NCI-H1694 (cell line): ENCODE measurements around the gene AHDC1.
A peak's percentile ranks its signal among the peaks of the same experiment; 100 is the strongest.
"Not testable (repeated sequence)": the region's sequence is repeated elsewhere in the genome, so short reads cannot be mapped to it uniquely, and the experiment has no call there.

ENCODE experiments used
- DNase-seq: peaks from one replicate; lab custom pipeline; 2025; lab: John Stamatoyannopoulos, UW

The AHDC1 gene

DNA sequence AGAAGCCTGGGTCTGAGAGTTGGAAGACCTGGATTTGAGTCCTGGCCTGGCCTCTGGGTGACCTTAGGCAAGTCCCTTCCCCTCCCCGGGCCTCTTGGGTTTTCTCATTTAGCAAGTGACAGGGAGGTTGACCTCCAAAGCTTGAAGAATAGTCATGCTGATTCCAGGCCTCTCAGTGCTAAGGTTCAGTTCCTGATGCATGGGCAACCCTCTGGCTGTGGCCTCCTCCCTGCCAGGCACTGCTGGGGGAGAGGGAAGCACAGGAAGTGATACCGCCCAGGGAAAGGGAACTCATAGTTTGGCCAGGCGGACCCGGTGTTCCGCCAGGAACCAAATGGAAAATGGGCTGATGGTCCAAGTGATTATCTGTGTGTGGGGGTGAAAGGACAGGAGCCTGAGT is 90.4 kb downstream of the AHDC1 start:
- no peak for DNase-seq

DNA sequence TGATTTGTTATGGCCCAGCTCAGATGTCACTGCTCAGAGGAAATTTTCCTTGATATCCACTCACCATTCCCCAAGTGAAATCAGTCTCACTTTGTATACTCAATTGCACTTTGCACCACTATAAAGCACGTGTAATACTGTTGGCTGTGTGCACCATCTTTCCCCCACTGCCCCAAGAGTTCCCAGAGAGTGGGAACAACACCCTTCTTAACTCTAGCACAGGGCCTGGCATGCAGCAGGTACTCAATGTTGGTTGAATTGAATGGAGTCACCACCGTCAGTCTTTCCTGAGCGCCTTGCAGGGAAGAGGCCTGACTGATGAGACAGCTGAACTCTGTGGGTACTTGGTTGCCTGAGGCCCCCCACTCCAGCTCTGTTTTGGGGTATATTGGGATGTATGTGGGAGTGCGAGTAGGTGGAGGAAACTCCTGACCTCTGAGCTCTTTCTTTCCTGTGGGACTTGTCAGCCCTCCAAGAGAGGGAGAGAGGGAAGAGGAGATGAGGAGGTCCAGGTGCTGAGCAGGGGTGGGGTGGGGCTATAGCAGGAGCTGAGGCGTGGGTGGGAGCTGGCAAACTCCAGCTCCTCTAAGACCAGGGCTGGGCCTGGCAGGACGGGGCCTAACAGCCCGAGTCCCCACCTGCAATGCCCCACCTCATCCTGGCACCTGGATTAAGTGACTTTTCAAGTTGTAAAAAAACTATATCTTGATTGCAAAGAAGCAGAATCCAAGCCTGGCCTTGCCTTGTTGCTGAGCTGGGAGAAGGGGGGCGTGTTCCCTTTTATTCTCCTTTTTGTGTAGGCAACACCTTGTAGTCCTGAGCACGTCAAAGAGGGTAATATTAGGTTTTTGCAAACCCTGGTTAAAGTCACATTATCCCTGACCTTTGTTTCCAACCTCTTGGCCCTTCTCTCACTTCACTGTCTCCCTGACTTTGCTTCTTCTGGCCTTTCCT is 94.5 kb downstream of the AHDC1 start:
- DNase-seq: no peak

DNA sequence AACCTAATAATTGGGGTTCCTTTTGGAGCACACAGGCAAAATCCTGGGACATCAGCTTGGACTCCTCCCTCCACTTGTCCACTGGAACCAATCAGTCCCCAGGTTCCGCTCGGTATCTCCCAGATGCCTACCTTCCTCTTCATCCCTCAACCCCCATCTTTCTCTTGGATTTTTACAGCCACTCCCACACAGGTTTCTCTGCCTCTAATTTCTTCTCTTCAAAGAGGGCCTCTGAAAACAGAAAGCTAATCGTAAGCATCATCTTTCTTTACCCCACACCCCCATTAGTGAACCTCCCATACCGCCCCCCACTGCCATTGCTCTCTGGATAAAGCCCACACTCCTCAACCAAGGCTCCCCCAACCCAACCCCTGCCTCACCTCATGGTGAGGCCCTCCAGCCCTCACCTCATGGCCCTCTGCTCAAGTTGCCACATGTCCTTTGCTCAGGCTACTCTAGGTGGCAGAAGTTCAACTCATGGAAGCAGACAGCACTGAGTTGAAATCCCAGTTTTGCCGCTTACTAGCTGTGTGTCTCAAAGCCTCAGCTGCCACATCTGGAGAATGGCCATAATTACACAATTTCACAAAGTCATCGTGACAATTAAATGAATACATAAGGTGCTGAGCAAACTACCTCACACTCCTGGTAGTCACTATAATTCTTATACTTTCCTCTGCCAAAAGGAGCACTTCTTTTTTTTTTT is 95.8 kb downstream of the AHDC1 start:
- no peak for DNase-seq

DNA sequence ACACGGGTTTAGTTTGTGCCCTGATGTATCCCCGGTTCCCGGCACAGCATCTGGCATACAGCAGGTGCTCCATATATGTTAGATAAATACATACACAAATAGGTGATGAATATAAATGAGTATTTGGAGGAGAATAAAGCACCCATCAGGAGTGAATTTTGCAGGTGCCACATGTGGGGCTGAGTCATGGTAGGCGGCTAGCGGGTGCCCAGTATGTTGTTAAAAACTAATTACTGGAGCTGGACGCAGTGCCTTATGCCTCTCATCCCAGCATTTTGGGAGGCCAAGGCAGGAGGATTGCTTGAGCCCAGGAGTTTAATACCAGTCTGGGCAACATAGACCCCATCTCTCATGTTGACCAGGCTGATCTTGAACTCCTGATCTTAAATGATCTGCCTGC is 97.2 kb downstream of the AHDC1 start:
- DNase-seq: no peak

DNA sequence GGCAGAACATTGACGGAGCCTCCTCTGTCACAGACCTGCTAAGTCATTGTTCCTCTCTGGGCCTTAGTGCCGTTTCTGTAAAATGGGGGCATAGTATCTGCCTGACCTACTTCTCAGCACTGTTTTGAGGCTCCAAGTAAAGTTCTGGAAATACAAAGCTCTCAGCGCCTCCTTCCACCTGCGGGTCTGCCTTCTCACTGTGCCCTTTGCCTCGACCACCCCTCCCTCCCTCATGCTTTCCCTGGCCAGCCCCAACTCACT is 98.6 kb downstream of the AHDC1 start:
- DNase-seq: no peak

DNA sequence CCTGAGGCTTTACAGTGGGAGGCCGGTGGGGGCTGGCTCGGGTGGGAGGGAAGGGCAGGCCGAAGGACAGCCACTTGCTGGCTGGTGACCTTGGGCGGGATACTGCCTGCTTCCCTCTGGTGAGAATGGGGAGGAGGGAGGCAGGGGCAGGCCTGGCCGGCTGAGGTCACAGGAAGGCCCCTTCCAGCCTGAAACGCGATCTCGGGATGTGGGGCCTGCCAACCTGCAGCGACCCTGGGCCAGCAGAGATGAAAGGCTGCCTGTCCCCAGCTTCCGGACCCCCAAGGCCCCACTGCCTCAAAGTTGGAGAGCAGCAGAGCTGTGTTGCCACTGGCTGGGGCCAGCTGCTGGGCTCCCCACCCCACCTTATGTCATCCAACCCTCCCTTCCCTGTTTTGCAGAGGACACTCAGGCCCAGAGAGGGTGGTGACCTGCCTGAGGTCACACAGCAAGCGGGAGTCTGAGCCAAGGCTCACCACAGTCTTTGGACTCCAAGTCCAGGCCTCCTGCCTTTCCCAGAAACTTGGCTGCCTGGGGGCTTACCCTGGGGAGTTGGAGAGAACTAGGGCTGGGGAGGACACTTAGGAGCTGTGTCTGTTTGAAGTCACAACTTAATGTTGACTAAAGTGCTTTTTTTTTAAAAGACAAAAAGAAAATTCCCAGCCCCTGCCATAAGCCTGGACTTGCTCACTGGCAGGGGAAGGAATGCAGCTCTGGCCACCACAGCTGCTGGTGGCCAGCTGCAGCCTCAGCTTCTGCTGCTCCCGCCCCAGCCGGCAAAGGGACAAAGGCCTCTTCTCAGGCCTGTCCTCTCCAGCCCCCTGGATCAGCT is 99.1 kb downstream of the AHDC1 start:
- DNase-seq: no peak

DNA sequence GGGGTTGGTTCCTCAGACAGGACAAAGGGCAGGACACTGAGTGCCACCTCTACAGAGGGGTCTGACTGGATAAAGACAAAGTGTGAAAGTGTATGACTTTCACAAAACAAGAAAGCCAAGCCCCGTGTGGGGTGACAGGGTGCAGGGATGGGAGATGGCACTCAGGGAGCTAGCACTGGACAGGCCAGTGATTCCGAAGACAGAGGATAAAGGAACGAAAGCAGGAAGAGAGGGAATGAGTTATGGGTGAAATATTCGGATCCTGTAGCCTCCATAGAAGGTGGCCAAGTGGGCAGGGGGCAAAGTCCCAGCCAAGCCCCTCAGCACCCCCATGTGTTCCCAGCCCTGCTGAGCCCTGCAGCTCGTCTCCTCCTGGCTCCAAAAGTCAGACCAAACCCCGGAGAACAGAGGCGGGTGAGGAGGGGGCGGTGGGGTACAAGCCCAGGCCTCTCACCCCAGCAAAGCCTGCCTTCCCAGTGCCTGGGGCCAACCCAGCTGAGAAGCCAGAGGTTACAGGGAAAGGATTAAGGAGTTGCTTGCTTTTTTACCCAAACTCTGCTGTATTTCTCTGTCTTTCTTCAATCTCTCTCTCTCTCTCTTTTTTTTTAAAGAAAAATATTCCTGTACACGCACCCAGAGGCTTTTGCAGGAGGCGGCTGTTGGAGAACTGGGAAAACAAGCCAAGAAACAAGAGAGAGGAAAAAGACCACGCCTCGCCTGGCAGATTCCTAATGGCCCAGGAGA is 99.9 kb downstream of the AHDC1 start:
- DNase-seq: no peak

DNA sequence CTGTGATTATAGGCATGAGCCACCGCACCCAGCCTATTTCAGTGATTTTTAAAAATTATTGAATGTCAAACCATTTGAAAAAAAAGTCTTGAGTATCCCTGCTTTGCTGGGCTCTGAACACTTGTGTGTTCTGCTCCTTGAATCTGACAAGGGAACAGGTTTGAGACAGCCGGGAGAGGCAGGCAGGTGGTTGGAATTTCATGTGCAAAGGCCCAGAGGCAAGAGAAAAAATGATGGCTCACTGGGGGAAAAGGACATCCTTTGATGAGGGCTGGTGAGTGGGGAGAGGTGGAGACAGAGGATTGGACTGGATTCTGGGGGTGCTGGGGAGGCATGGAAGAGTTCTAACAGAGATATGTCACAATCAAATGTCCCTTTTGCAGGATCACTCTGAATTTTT is 100.9 kb downstream of the AHDC1 start:
- DNase-seq: no peak

DNA sequence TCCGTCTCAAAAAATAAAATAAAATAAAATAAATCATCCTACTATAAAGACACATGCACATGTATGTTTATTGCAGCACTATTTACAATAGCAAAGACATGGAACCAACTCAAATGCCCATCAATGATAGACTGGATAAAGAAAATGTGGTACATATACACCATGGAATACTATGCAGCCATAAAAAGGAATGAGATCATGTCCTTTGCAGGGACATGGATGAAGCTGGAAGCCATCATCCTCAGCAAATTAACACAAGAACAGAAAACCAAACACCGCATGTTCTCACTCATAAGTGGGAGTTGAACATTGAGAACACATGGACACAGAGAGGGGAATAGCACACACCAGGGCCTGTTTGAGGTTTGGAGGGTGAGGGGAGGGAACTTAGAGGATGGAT is 102.8 kb downstream of the AHDC1 start:
- DNase-seq: not testable (repeated sequence)

DNA sequence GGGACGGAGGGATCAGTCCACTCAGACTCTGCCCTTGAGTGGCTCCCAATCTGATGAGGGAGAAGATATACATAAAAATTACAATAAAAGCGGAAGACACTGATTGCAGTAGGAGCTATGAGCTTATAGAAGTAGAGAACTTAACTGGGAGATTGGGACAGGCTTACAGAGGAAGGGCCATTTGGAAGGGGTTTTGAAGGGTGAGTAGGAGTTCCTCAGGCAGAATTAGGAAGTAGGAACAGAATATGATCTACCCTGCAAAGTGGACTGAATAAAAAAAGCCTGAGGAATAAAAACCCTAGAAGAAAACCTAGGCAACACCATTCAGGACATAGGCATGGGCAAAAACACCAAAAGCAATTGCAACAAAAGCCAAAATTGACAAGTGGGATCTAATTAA is 104.8 kb downstream of the AHDC1 start:
- no peak for DNase-seq

DNA sequence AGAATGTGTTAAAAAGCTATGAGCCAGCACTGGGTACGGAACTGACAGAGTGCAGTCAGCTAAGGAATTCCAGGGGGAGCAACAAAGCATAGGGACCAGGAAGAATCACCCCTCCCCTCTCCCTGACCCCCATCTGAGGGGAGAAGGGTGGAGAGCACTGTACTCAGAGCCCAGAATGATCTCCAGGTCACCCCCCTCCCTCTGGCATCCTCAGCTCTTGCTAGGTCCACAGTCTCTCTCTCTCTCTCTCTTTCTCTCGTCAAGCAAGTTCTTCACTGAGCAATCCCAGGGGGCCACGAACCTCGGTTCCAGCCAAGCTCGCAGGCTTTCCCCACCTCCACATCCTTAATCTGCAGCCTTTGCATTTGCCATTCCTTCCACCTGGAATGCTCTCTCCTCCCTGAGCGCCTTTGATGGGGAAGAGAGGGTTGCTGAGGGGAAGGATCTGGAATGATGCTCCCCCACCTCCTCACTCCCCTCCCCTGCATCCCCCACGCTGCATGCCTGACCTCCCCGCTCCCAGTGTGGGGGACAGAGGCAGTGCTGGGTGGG is 107.3 kb downstream of the AHDC1 start:
- no peak for DNase-seq

DNA sequence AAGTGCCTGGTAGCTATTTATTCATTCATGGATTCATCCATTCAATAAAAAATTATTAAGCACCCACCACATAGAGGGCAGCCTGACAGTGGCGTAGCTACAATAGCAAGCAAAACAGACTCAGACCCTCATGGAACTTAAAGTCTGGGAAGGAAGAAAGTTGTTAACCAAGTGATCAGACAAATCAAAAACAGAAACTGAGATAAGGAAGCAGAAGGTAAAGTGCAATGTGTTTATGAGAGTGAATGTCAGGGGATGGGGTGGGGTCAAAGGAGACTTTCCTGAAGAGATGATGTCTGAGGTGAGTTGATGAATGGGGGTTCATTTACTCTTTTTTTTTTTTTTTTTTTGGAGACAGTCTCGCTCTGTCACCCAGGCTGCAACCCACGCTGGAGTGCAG is 111.1 kb downstream of the AHDC1 start:
- no peak for DNase-seq

DNA sequence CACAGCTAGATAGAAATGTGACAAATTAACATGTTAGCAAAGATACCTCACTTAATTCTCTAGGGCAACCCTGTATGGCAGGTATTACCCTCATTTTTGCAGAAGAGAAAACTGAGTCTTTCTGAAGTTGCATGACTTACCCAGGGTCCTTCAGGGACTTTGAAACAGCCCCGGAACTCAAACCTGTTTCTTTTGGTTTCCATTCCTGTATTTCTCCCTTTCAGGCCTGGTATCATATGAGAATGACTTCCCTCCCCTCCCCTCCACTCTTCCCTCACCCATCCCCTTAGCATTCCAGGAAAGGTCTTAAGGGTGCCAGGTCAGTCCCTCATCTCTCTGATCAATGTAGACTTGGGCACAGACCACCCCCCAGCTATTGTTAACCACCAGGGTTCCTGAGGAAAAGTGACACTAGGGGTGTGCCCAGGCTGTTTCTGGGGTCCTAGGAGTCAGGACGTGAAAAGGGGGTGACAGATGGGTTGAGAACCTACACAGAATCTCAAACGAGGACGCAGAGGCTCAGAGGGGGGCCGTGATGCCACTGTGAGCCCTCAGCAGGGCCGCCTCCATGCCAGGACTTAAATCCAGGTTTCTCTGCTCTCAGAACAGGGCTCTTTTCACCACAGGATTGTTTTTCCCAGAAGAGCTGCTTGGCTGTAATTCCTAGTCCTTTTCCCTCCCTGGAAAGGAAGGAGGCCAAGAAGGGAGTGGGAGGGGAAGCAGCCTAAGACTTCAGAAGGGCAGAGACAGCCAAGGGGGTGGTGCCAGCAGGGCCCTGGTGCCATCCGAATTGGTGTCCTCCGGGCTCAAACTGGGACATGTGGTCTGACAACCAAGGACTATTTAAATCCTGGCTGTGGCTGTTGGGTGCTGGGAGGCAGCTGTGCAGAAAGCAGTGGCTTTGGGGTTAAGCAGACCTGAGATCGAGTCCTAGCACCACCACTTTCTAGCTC is 111.9 kb downstream of the AHDC1 start:
- DNase-seq: no peak

DNA sequence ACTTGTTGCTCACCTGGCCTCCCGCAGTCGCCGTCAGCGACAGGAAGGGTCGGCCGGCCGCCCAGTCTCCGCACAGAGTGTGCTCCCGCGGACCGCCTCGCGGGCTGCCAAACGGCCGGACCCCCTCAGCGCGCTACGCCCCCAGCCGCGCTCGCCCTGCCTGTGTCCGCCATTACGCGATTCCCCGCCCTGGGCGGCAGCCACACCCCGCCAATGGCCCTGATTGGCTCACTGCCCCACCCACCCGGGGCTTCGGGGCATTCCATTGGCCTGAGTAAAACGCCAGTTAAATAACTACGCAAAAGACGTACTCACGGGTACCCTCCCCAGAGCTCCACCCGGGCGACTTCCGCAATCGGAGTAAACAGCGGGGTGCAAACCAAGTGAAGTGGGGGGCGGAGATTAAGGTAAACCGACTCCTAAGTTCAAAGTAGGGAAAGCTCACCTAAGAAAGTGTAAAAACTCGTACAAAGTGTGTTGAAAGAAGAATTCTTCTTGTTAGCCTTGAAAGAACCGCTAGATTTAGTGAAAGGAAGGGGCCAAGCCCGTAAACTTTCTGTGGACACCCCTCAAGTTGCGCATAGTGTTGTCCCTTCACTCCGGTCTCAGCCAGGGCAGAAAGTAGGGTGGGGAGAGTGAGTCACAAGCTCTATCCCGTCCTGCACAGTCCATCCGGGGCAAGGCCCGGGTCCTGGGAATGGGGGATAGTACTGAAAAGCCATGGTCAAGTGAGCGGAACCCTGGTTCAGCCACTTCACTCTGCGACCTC is 113.8 kb downstream of the AHDC1 start, which contains the start of gene WASF2:
WASF2 (minus strand) TSS at position 195 of the 769 bp plus-strand sequence. CDS start 61,277 bp downstream, outside the sequence.
- peak; percentile 91 for DNase-seq

DNA sequence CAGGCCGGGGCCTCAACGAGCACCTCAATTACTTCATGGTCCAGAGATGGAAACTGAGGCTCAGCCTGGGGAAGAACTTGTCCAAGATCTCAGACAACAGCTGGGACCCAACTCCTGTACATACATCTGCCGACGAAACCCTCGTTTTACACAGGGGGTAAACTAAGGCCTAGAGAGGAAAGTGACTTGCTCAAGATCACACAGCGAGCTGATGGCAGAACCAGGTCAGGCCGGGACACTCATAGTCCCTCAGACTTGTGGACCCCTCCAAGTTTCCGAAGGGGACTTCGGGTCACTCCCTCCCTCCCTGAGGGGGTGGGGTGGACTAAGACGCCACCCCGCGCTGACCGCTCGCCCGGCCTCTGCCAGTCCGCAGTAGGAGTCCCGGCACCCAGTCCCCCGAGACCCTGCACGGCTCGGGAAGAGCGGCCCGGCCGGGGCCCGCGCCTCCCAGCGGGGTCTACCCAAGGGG is 114.4 kb downstream of the AHDC1 start:
- no peak for DNase-seq

DNA sequence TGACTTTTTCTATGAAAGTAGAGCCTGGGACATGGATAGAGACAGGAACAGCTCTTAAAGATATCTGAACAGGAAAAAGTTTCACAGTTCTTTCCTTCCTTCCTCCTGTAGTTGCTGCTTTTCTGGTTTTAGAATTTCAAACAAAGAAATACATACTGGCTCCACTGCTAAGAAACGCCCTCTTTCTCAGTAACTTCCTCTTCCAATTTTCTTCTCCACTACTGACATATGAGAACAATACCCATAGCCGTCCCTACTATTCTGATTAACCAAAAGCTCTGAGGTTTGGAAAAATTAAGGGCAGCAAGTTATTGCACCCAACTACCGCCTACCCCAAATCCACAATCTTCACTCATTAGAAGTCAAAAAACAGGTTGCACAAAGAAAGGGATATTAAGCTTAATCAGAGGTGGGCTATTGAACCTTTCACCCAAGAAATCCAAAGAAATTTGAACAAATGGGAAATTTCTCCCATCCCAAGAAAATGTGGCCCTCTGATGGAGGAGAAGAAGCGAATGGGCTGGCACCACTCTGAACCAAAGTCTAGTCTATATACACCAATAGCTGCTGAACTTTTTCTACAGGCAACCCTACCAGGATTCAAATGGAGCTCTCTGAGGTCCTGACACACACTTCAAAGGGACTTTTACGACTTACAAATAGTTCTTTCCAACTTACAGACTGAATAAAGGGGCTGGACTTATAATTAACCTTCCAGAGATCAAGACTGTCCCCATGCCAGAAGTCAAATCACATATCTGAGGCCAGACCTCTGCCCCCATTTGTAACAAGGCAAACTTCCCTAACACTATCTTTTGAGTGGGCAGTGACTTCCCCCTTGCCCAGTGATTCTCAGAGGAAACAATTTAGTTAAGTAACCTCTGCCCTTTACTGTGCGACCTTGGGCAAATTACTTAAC is 115.7 kb downstream of the AHDC1 start:
- DNase-seq: no peak

DNA sequence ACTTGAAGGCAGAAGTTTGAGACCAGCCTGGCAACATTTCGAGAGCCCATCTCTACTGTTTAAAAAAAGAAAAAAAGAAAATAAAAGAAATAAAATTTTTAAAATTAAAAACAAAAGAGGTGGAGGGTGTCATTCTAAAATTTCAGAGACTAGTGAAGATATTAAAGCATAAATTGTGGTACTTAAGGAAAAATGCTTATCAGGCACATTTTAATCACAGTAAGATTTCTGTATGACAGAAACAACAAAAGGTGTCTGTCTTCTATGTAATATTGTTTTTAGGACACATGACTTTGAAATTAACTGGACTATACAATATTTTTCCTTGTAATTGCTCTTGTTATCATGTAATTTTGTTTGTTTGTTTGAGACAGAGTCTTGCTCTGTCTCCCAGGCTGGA is 118.6 kb downstream of the AHDC1 start:
- DNase-seq: no peak
